DMS79 (cell line): Measurements from ENCODE around the gene AHRR.

ENCODE experiments used
- DNase-seq: peaks from one replicate; lab custom pipeline; 2025; lab: John Stamatoyannopoulos, UW

AHRR gene

GRCh38 chr5:347712-348284 is 26.3 kb downstream of the AHRR start:
- DNase-seq, result no peak

GRCh38 chr5:348726-349125 is 27.2 kb downstream of the AHRR start:
- DNase-seq, result no peak

- no peak for DNase-seq
Observed at GRCh38 chr5:350355-350754, 28.8 kb downstream of the AHRR start.

GRCh38 chr5:351084-351920 is 29.8 kb downstream of the AHRR start:
- DNase-seq, result no peak

GRCh38 chr5:351921-352245 is 30.4 kb downstream of the AHRR start:
- DNase-seq, result no peak

- no peak for DNase-seq
Observed at GRCh38 chr5:352639-353611, 31.4 kb downstream of the AHRR start.

- no peak for DNase-seq
Observed at GRCh38 chr5:353612-354580, 32.4 kb downstream of the AHRR start.

GRCh38 chr5:354581-355378 is 33.3 kb downstream of the AHRR start:
- DNase-seq, result no peak

- no peak for DNase-seq
Observed at GRCh38 chr5:355379-355935, 33.9 kb downstream of the AHRR start.

- no peak for DNase-seq
Observed at GRCh38 chr5:355958-356357, 34.4 kb downstream of the AHRR start.

- no peak for DNase-seq
Observed at GRCh38 chr5:359301-359897, 37.9 kb downstream of the AHRR start.

- no peak for DNase-seq
Observed at GRCh38 chr5:360257-361027, 38.9 kb downstream of the AHRR start.

- no peak for DNase-seq
Observed at GRCh38 chr5:362189-362588, 40.7 kb downstream of the AHRR start.

GRCh38 chr5:362978-363765 is 41.7 kb downstream of the AHRR start:
- no peak for DNase-seq

- no peak for DNase-seq
Observed at GRCh38 chr5:364497-364896, 43.0 kb downstream of the AHRR start.

- no peak for DNase-seq
Observed at GRCh38 chr5:366541-367357, 45.2 kb downstream of the AHRR start.

GRCh38 chr5:367358-368130 is 46.0 kb downstream of the AHRR start:
- DNase-seq, result no peak
